HG03097 (cell line): Measurements from ENCODE around the gene SCN11A.
A peak's percentile ranks its signal among the peaks of the same experiment; 100 is the strongest.
"Not testable (repeated sequence)": the region's sequence is repeated elsewhere in the genome, so short reads cannot be mapped to it uniquely, and the experiment has no call there.

Experiments used
- ATAC-seq: cut with Tn5 transposase; IDR thresholded peaks from one replicate; pipeline ENCODE4 v1.9.1; 2021; ENCODE audit not compliant: unreplicated experiment, low FRiP score

Gene SCN11A

DNA sequence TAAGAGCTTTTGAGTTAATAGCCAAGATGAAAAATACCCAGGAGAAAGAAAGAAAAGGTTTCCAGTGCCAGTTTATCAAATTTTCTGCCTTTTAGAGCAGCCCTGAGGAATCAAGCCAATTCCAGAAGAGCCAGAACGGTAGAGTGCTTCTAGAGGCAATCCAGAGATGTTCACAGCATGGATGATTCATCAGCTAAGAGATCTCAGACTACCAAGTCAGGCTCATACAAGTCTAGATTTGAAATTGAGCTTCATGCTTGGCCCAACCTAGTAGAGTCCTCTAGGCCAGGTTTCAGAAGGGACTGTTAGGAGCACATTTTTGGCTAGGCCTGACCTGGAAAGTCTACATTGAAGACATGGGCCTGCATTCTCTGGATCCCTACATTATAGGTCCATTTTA, 15.5 kb upstream of the SCN11A start:
- ATAC-seq, result no peak

DNA sequence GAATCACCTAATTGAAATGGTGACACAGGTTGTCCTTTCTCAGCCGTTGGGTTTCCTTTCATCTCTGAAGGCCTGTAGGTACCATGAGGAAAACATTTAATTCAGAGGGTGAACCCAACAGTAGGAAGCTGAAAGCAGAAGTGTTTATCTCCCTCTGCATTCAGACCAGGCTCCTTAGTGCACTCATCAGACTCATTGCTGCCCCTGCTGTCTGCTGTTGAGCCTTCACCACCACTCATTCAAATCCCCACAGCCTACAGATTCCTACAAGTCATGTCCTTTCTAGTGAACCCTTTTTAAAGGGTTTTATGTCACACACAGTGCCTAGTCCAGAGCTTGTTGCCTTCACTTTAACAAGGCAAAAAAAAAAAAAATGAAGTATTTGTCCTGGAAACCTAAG, 13.5 kb upstream of the SCN11A start:
- peak; percentile 84 for ATAC-seq

- no peak for ATAC-seq
Observed at GRCh38 chr3:39064646-39065045, 12.9 kb upstream of the SCN11A start.

GRCh38 chr3:39063143-39063542, 11.4 kb upstream of the SCN11A start:
- ATAC-seq, result no peak

GRCh38 chr3:39062180-39062579, 10.4 kb upstream of the SCN11A start:
- no peak for ATAC-seq

GRCh38 chr3:39061228-39061627, 9.5 kb upstream of the SCN11A start:
- not testable (repeated sequence) for ATAC-seq

DNA sequence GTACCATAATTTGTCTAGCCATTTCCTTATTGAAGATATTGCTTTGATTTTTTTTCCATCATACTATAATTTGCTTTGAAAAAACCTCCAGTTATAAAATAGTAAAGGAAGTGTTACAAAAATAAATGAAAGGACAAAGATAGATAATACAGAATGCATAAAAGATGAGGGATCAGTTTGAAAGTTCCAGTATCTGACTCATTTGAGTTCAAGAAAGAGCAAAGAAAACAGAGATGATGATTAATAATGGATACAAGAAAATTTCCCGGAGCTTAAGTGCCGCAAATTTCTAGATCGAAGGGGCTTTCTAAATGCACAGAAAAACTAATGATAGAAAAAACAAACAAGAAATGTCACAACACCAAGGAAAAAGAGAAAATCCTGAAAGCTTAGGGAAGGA, 4.4 kb upstream of the SCN11A start:
- no peak for ATAC-seq

- ATAC-seq, result no peak
Observed at GRCh38 chr3:39053696-39054095, 2.0 kb upstream of the SCN11A start.

GRCh38 chr3:39052583-39052982, 839 bp upstream of the SCN11A start:
- no peak for ATAC-seq

- ATAC-seq, result no peak
Observed at GRCh38 chr3:39050029-39050428, 1.7 kb downstream of the SCN11A start.

GRCh38 chr3:39038165-39038564, 13.6 kb downstream of the SCN11A start:
- no peak for ATAC-seq

DNA sequence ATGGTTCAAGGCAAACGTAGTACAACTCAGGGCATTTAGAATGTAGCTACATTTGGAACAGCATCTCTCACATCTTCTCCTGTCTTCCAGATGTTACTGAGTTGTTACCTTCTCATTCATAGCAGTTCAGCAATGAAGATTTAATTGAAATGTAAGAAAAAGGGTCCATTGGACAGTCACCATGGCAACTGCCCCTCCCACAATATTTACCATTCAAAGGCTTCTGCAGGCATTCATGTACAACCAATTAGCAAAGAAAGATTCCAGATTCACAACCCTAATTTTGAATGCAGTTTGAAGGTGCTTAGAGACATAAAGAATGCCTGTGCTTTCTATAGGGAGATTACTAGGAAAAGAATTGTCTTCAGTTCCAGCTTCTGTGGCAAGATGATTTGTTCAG, 22.2 kb downstream of the SCN11A start:
- ATAC-seq, result no peak

- ATAC-seq, result no peak
Observed at GRCh38 chr3:39028546-39028945, 23.2 kb downstream of the SCN11A start.

DNA sequence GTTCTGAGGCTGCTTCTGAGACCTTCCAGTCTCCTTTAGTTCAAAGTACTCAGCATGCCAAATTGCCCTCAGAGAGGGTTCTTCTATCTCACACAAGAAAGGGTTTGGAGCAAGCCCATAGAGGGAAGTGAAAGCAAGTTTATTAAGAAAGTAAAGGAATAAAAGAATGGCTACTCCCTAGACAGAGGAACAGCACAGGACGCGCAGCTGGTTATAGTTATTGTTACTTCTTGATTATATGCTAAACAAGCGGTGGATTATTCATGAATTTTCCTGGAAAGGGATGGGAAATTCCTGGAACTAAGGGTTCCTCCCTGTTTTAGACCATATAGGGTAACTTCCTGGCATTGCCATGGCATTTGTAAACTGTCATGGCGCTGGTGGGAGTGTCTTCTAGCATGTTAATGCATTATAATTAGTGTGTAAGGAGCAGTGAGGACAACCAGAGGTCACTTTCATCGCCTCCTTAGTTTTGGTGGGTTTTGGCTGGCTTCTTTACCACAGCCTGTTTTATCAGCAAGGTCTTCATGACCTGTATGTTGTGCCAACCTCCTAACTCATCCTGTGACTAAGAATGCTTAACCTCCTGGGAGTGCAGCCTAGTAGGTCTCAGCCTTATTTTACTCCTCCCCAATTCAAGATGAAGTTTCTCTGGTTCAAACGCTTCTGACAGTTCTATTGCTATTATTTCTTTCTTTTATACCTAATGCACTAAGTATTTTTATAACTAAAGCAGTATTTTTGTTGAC, 26.3 kb downstream of the SCN11A start:
- no peak for ATAC-seq

GRCh38 chr3:39024497-39024896, 27.2 kb downstream of the SCN11A start:
- ATAC-seq, result no peak

DNA sequence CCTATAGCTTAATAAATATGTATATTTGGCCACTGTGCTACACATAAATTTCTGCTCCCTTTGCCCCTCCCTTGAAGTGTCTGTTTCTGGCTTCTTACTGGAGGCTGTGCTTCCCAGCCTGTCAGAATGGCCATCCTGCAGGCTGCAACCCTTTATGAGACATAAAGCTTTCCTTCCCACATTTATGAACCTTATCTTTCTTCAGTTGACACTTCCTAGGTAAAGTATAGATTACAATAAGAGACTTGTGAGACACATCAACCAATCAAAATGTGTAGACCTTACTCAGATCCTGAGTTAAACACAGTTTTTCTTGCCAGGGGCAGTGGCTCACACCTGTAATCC, 29.5 kb downstream of the SCN11A start:
- ATAC-seq, result no peak

DNA sequence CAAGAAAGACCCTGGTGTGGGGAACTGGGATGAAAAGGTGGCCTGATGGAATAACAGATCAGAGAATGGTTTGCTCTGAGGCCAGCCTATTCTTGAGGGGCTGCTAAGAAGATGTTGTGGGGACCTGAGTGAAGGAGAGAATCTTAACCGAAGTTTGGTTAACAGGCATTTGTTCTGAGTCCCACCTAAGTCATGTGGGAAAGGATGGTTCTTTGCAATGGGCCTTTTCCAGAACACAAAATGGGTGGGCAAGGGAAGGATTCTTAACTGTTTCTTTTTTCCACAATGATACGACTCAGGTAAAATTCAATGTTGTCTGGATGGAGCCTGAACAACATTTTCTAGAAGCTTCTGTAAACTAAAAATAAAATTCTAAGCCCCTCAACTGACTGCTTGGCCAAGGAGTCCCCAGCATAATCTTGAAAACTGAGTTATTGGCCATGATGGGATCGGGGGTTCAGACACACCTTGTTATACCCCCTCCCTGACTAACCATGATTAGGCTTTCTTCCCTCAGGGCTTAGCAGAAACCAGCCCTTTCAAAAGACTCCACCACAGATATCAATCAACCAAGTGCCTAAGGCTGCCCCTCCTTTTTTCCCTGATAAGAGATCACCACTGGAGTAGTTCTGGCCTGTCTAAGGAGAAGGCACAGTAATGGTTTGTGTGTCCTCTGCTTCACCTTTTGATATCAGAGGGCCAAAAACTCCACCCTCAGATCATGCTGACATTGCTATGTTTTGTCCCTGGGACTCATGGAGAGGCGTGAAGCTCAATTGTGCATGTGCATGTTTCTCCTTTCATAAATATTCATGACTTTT, 30.1 kb downstream of the SCN11A start:
- ATAC-seq, result no peak

DNA sequence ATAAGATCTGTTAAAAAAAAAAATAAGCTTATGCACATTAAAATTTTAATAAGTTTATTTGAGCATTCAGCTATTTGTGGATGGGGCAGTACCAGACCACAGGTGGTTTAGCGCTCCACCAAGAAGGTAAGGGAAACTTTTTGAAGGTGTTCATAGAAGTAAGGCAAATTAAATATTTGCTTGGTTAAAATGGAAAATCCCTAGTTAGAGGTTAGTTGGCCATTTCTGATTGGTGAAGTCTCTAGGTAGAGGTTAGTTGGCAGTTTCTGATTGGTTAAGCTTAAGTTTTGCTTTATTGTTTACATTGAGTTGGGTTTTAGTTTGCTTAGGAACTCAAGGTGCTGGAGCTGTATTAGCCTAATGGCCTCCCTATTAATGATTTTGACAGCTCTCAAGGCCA, 30.7 kb downstream of the SCN11A start:
- ATAC-seq, result no peak

- ATAC-seq, result no peak
Observed at GRCh38 chr3:39019299-39019698, 32.4 kb downstream of the SCN11A start.

- no peak for ATAC-seq
Observed at GRCh38 chr3:39015418-39015817, 36.3 kb downstream of the SCN11A start.

- ATAC-seq, result no peak
Observed at GRCh38 chr3:39013921-39014509, 37.7 kb downstream of the SCN11A start.

DNA sequence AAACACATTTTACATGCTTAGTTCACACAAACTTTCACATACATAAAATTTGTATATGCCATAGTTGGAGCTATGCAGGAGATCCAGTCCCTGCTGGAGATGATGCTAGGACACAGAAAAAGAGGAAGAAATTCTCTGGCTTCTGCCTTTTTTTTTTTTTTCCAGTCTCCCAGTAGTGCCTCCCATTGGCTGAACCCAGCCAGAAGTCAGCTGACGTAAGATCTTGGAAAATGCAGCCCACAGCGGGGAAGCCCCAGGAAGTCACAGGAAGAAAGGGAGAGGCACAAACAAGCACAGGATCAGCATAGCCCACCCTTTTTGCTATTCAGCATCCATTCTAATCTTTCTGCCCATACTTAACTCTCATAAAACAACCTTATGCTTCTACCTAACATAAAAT, 38.5 kb downstream of the SCN11A start:
- no peak for ATAC-seq
